HG03108 (cell line): Measurements from ENCODE around the gene PDZD2.

Experiments used
- ATAC-seq: cut with Tn5 transposase; IDR thresholded peaks from one replicate; pipeline ENCODE4 v1.9.1; 2021; ENCODE audit warnings: moderate library complexity; ENCODE audit not compliant: unreplicated experiment

PDZD2 gene

DNA sequence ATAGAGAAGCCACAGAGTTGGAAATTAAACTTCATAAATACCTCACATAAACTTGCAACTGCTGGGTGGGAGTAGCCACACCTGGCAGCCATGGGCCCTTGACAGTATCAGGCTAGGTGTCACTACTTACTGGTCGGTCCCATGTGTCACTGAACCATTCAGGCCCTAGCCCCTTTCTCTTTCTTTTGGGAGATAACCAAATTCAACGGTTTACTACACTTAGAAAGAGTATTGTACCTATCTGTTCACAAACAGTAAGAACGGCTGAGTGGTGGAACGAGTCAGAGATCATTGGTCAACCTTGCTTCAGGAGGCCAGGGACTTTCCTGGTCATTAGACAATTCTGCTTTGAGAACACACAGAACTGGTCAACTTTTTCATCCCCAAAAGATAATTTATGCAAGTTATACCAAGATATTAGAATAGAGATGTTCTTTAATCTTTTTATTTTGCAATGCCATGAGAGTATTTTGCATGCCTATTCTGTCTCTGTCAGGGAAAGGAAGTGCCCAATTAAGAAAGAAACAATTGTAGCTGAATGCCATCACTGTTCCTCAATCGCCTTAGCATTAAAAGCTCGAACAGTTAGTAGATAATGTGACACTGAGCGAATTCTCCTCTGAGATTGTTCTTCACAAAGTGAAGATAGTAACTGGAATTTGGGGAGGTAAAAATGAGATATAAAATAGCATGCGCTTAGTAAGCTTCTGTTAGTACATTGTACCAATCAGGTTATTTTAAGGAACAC lies 484.3 kb downstream of the PDZD2 start:
- ATAC-seq: no peak

DNA sequence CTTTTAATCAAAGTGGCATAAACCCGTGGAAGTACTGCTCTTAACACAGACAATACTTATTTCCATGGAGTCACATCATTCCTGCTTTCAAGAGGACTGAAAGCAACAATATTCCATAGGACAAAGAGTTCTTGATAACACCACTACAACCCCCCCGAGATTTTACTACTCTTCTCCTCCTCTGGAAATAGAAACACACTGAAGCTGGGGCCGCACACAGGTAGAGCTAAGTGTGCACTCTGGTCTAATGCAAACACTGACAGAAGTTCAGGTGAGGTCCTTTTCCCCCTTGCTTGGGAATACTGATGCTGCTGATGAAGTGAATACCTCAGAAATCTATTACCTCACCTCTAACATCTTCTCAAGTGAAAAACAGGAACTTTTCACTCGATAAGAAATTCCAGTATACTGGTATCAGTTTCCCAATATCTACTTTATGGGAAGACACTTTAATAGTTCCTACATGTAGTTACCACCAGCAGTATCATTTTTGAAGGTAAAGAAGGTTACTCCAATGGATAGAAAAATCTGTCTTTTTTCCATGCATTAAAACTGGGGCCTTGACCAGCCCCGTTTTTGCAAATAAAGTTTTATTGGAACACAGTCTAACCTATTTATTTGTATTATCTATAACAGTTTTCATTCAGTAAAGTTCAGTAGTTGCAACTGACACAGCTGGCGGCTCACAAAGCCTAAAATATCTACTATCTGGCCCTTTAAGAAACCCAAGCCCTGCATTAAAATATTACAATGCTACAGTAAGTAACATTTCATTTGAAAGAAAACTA lies 485.2 kb downstream of the PDZD2 start:
- ATAC-seq: no peak

DNA sequence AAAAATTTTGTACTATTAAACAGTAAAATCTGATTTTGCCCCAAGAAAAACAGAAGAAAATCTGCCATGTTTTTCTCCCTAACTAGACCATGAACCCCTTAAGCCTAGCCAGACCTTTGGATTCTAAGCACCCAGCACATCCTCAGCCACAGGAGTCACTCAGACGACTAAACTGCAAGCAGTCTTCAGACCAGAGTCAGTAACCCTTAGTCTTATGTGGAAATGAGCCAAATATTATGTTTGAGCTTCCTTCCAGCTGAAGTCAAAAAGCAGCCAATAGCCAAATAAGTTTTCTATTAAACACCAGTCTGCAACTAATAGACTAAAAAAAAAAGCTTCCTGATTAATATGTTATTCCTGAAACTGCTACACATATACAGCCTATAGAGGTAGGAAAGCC lies 487.8 kb downstream of the PDZD2 start:
- no peak for ATAC-seq

DNA sequence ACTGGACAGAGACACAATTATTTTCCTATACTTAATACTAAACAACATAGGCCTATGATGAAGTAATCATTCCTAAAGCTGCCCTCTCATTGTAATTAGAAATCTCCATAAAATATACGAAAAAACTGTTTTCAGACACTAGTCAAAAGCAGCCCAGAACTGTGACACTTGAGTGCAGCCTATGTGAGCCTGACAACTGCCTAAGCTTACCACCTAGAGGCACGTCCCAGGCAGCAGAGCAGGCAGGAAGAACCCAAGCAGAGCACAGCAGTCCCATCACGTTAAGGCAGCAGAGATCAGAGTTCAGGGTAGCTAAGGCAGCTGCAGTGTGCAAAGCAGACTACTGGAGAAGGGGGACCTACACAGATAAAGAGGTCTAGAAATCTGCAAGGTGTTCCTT lies 488.8 kb downstream of the PDZD2 start:
- no peak for ATAC-seq

DNA sequence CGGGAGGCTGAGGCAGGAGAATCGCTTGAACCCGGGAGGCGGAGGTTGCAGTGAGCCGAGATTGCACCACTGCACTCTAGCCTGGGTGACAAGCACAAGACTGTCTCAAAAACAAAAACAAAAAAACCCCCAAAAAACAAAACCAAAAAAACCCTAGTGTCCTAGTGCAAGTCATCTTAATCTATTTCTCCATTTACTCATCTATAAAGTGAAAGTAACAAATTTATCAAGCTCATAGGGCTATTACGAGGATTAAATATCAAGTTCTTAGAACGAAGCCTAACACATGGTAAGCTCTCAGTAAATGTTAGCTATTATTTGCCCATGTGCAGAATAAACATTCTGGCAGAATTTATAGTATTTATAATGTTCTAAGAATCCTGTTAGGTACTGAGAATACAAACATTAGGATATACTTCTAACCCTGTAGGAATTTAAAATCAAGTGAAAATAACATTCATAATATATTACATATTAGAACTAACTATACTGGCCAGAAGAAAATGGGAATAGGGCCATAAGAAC lies 490.2 kb downstream of the PDZD2 start:
- no peak for ATAC-seq

DNA sequence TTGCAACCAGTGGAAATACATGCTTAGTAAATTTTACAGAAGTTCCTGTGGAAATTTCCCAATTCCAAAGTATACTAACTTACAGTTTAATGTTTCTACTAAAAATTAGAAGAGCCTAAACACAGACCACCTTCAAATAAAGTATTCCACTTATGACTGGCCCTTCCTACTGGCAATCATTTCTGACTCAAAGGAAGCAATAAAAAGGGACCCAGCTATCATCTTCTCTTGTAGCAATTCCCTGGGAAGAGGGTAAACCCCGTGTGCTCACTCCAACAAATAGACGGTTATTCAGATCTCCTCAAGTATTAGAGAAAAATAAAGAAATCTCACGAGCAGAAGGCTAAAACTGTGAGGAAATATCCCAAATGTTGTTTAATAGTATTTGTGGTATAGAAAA lies 491.9 kb downstream of the PDZD2 start:
- no peak for ATAC-seq

DNA sequence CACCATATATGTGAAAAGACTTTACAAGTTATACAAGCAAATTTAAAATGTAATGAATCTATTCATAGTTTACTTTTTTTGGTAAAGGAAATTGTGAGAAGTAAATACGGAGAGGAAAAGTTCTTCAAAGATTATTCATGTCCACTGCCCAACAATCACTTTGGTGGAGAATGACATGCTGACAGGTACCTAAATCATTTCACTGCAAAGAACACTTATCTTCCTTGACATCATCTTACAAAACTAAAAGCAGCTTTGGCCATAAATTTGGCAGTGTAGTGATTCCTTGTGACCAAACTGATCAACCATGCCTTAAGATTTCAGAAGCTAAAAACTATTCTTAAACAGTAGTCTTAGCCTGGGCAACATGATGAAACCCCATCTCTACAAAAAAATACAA lies 492.7 kb downstream of the PDZD2 start:
- ATAC-seq: no peak

DNA sequence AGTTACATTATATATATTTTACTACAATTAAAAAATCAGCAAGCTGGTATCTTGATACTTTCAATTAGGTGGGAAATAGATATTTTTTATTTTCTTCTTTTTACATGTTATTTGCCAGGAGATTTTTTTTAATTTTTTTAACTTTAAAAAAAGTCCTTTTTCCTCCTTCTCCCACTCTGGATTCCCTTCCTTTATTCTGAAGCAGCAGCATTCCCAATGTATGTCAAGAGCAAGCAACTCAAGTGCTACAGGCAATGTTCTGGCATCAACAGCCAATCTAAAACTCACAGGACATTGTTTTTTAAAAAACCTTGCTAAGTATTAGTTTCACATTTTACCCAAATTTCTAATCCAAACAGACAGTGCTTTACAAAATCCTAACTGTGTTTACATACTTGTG lies 493.8 kb downstream of the PDZD2 start:
- ATAC-seq: no peak

DNA sequence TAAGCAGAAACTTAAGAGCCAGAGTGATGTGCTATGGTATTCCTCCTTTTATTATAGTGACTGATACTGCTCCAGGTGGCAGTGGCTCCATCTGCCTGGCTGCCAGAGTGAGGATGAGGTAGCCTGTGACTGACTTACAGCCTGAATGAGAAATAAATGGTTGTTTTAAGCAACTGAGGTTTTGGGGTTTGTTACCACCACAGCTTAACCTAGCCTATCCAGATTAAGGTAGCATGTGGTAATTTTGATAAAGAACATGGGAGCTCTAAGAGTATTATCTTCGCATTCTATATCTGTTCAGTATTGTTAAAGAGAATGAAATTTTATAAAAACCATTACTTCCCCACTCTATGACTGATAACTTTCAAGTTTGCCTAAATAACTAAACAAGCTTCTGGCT lies 496.2 kb downstream of the PDZD2 start:
- no peak for ATAC-seq

DNA sequence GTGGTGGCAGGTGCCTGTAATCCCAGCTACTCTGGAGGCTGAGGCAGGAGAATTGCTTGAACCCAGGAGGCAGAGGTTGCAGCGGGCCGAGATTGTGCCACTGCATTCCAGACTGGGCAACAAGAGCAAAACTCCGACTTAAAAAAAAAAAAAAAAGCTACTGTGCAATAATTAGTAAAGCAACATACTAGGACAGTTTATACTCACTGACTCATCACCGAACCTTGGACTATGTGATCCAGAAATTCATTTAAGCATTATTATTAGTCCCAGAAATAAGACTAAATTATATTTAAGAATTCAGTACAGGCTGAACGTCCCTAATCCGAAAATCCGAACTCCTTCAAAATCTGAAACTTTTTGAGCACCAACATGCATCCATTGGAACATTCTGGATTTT lies 497.4 kb downstream of the PDZD2 start:
- no peak for ATAC-seq

DNA sequence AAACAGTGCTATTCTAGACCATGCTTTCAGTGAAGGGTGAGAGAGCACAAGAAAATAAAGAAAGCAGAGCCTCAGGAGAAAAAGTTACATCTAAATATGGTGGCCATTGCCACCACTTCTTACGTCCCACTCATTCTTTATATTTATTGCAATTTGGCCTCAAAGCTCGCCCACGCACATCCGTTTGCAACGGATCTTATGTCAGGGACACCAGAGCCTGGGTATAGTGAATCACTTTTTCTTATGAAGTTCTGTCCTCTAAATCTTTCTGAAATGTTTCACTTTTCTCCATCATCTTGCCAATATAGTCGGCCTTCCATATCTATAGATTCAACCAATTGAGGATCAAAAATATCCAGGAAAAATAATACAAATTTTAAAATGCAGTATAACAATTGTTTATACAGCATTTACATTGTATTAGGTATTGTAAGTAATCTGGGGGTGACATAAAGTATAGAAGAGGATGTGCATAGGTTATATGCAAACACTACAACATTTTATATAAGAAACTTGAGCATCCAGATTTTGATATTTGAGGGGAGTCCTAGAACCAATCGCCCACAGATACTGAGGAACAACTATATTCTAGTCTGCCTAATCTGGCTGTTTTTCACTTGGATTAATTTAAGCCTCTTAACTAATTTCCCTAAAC lies 500.0 kb downstream of the PDZD2 start:
- no peak for ATAC-seq

DNA sequence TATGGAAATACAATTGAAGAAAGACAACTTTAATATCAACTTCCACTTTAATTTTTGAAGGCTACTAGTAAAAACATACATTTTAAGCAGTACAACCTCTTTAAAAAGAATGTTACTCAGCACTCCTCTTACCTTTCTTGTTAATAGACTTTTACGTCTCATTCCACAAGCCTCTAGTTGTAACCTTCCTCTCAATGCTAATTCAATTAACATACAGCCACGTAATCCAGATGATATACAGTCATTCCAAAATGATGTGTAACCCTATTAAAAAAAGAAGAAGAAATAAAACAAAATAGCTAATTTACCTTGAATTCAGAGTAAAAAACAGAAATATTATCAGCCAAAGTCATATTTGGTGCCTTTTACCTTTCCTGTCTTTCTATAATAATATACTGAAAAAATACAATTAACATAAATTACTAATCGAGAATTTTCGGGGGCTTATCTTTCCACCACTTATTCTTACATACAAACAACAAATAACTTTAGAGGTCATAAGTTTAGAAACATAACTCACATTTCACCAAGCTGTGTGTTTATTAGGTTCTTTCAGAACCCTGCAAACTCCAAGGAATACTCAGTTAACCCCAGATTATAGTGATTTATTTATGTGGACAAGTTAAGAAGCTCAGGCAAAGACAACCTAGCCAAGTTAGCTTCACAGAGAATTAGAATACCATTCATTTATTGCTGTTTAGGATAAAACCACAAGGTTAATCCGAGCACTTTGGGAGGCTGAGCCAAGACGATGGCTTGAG lies 504.9 kb downstream of the PDZD2 start:
- no peak for ATAC-seq

DNA sequence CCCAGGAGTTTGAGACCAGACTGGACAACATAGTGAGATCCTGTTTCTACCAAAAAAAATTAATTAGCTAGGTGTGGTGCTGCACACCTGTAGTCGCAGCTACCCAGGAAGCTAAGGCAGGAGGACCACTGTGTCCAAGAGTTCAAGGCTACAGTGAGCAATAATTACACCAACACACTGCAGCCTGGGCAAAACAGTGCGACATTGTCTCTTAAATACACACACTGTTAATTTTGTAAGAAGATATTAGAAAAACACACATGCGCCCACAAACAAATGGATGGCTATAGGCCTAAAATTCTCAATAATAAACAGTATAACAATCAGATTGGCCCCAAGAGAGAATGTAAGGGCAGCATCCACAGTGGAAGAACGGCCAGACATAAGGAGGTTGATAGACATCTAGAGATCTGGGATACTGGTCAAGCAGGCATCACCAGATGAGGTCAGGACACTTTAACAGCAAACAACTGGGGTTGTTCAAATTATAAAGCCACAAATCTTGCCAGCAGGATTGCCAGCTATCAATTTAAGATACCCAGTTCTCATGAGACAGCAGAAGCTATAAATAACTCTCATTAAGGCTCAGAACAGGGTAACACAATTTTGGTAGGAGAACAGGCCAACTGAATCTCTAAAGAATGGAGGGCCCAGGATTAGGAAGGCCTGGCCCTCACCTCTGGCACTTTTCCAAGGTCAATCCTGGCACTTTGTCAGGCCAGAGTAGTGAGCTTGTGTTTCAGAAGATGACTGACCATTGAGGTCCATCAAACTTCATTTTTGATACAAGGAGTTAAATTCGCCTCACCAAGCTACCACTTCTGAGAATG lies 505.7 kb downstream of the PDZD2 start:
- no peak for ATAC-seq

DNA sequence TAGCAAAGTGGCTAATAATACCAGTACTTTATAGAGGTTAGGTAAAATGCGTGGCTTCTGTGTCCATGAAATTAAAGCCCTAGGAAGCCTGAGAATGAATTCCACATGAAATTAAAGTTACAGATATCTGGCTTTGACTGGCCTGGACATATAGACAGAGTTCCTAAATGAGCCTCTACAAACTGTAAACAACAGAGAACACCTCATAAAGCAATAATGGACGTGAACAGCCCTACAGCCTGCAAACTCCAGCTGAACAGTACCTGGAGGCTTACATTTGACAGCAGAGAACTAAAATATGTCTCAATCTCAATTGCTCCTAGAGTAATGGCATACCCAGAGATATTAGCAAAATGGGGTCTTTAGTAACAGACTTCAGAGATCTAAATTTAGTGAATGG lies 506.4 kb downstream of the PDZD2 start:
- no peak for ATAC-seq

DNA sequence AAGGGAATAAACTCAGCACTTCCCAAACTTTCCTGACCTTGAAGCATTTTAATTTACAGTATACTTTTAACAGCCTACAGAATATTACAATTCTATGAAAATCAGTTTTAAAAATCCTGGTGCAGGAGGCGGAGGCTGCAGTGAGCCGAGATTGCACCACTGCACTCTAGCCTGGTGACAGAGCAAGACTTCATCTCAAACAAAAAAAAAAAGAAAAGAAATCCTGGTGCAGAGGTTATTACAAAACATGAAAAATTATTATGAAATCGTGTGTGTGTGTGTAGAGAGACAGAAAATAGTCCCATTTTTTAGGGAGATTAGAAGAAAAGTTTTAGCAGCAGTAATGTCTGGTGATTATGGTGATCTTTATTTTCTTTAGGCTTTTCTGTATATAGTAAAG lies 508.3 kb downstream of the PDZD2 start:
- no peak for ATAC-seq

DNA sequence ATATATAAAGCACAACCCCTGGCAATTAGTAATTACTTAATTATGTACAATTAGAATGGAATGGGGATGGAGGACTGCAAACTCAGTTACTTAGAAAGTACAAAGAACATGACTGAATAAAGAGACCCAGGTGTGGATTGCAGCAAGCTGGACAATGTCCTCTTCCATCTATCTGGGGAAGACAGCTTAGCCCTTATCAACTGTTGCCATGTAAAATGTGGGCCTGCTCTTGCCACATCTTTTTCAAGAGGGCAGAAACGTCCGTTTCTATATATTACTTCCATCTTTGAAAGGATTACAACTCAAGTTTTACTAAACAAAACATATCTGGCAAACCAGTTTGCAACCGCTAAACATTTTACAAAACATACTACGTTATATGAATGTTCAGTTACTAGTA lies 509.0 kb downstream of the PDZD2 start:
- ATAC-seq: no peak

DNA sequence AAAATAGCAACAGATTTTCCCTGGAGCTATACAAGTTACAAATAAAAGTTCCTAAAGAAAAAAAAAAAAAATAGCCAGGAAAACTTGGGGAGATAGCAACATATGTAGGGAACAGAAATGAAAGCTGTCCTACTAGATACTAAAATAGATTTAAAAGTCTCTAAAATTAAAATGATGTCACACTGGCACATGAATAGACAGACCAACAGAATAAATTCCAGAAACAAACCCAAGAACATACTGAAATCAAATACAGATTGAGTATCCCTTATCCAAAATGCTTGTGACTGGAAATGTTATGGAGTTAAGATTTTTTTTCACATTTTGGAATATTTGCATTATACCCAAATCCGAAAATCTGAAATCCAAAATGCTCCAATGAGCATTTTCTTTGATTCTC lies 511.4 kb downstream of the PDZD2 start:
- ATAC-seq: no peak

DNA sequence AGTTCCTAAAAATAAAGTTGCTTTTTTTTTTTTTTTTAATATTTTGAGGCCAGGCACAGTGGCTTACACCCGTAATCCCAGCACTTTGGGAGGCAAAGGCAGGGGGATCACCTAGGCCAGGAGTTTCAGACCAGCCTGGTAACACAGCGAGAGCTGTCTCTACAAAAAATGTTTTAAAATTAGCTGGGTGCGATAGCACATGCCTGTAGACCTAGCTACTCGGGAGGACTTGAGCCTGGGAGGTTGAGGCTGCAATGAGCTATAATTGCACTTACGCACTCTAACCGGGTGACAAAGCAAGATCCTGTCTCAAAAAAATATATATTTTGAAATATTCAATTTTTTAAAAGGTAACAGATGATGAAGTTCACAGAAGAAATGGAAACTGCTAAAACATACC lies 512.3 kb downstream of the PDZD2 start:
- ATAC-seq: no peak

DNA sequence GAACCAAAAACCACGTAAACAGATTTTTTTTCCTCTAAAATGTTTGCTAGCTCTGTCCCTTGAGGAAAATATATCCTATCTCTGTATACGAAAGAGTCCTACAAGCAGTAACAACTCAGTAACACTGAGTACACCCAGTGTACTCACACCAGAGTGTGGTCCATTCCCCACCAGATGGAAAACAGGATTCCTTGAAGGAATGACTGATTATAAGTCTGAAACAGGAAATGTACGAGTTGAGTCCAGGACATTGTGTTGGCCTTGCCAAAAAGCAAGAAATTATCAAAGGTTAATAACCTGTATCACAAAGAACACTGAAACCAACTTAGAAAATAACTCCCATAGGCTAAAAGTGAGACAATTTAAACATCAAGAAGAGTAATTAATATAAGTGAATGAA lies 514.8 kb downstream of the PDZD2 start:
- no peak for ATAC-seq

DNA sequence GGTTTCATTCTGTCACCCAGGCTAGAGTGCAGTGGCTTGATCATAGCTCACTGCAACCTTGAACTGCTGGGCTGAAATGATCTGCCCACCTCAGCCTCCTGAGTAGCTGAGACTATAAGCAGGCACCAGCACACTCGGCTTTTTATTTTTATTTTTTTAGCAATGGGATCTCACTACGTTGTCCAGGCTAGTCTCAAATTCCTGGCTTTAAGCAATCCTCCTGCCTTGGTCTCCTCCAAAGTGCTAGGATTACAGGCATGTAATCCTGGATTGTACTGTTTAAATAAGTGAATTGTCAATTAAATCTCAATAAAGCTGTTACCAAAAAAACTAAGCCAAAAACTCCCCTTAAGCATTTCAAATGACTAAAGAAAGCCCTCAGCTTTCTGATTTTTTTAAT lies 516.3 kb downstream of the PDZD2 start:
- ATAC-seq: no peak
